Neuronal stem cell (in vitro differentiated cells): ENCODE data around the gene GRP.
A peak's percentile ranks its signal among the peaks of the same experiment; 100 is the strongest.

Experiments
- DNase-seq: peaks from one replicate; pipeline ENCODE4 v3.0.0-alpha.2; 2013; ENCODE audit warnings: low spot score
- H2AFZ ChIP-seq: one replicate; pipeline ENCODE4 v1.6.1; 2013; ENCODE audit warnings: mild to moderate bottlenecking, low read length, inconsistent platforms
- H2AK5ac ChIP-seq: 2 replicates; pipeline ENCODE4 v1.6.1; 2013; ENCODE audit warnings: low read depth, mild to moderate bottlenecking, inconsistent platforms, low read length, moderate library complexity, mixed read lengths
- H2BK120ac ChIP-seq: 2 replicates; pipeline ENCODE4 v1.6.1; 2013; ENCODE audit warnings: low read depth, mild to moderate bottlenecking, inconsistent platforms, low read length, moderate library complexity, mixed read lengths
- H2BK12ac ChIP-seq: one replicate; pipeline ENCODE4 v1.6.1; 2013; ENCODE audit warnings: low read length, inconsistent platforms
- H2BK15ac ChIP-seq: 2 replicates; pipeline ENCODE4 v1.6.1; 2013; ENCODE audit warnings: mild to moderate bottlenecking, low read length, inconsistent platforms, mixed read lengths
- H2BK5ac ChIP-seq: one replicate; pipeline ENCODE4 v1.6.1; 2013; ENCODE audit warnings: inconsistent platforms, mild to moderate bottlenecking, low read length, moderate library complexity
- H3K14ac ChIP-seq: one replicate; pipeline ENCODE4 v1.6.1; 2013; ENCODE audit warnings: low read length, inconsistent platforms
- H3K18ac ChIP-seq: 2 replicates; pipeline ENCODE4 v1.6.1; 2013; ENCODE audit warnings: low read length, inconsistent platforms
- H3K23ac ChIP-seq: 2 replicates; pipeline ENCODE4 v1.6.1; 2013; ENCODE audit warnings: low read depth, mild to moderate bottlenecking, mixed read lengths, low read length, inconsistent platforms; ENCODE audit not compliant: poor library complexity
- H3K27ac ChIP-seq: replicated peaks from 3 replicates; pipeline ENCODE4 v1.5.1; 2013; ENCODE audit warnings: low read length, inconsistent platforms
- H3K27me3 ChIP-seq, 3 experiments: 2 replicates each; pipeline ENCODE4 v1.6.1; 2013; ENCODE audit warnings: low read length in 3 of 3, mild to moderate bottlenecking in 2 of 3, inconsistent platforms in 1 of 3, low read depth in 1 of 3, mixed read lengths in 1 of 3, moderate library complexity in 1 of 3; ENCODE audit not compliant: control insufficient read depth in 3 of 3, insufficient read depth in 3 of 3
- H3K36me3 ChIP-seq, 2 donors: replicated peaks in 1 of 2; 2 replicates each; pipeline ENCODE4 v1.6.1; 2013; ENCODE audit warnings: low read length in 2 of 2; ENCODE audit not compliant: control insufficient read depth in 2 of 2, insufficient read depth in 2 of 2
- H3K4ac ChIP-seq: 2 replicates; pipeline ENCODE4 v1.6.1; 2013; ENCODE audit warnings: inconsistent platforms, mild to moderate bottlenecking, low read length, moderate library complexity
- H3K4me1 ChIP-seq, 2 donors: 1 replicate in 1 of 2; 2 replicates in 1 of 2; pipeline ENCODE4 v1.6.1; 2013; ENCODE audit warnings: low read length in 2 of 2, low read depth in 1 of 2; ENCODE audit not compliant: control insufficient read depth in 2 of 2, insufficient read depth in 1 of 2
- H3K4me2 ChIP-seq: one replicate; pipeline ENCODE4 v1.6.1; 2013; ENCODE audit warnings: mild to moderate bottlenecking, low read length, inconsistent platforms; ENCODE audit not compliant: insufficient read depth, poor library complexity, severe bottlenecking
- H3K4me3 ChIP-seq, 2 donors: 2 replicates each; pipeline ENCODE4 v1.5.1; 2013; ENCODE audit warnings: low read length in 2 of 2, mild to moderate bottlenecking in 2 of 2, inconsistent platforms in 1 of 2, moderate library complexity in 1 of 2
- H3K79me1 ChIP-seq: one replicate; pipeline ENCODE4 v1.6.1; 2013; ENCODE audit warnings: low read depth, mild to moderate bottlenecking, inconsistent platforms, low read length, moderate library complexity
- H3K9ac ChIP-seq: one replicate; pipeline ENCODE4 v1.6.1; 2013; ENCODE audit warnings: mild to moderate bottlenecking, low read depth, low read length, inconsistent platforms; ENCODE audit not compliant: poor library complexity
- H3K9me3 ChIP-seq, 2 donors: replicated peaks in 1 of 2; 2 replicates each; pipeline versions ENCODE3 to v1.6.1; 2013; ENCODE audit warnings: low read length in 2 of 2, mild to moderate bottlenecking in 2 of 2, inconsistent platforms in 1 of 2, low read depth in 1 of 2, mixed read lengths in 1 of 2, moderate library complexity in 1 of 2; ENCODE audit not compliant: control insufficient read depth in 2 of 2, insufficient read depth in 1 of 2
- H4K8ac ChIP-seq: one replicate; pipeline ENCODE4 v1.6.1; 2013; ENCODE audit warnings: low read depth, mild to moderate bottlenecking, inconsistent platforms, low read length, moderate library complexity
- H4K91ac ChIP-seq: one replicate; pipeline ENCODE4 v1.6.1; 2013; ENCODE audit warnings: low read length, low read depth, mild to moderate bottlenecking, inconsistent platforms; ENCODE audit not compliant: poor library complexity
- WGBS, 2 donors: extraction: QIAGEN DNeasy Blood & Tissue Kit; methylation state at CpG; one replicate each; pipeline ENCODE4 v1.1.7; 2013; ENCODE audit warnings: missing lambda C conversion rate in 2 of 2, mixed read lengths in 1 of 2; ENCODE audit not compliant: insufficient read length in 2 of 2, insufficient replicate concordance in 1 of 2; ENCODE audit errors: extremely low coverage in 2 of 2; 5-methylcytosine and 5-hydroxymethylcytosine counted together

GRP gene

GRCh38 chr18:59218018-59218417, 1.9 kb upstream of the GRP start:
- Histone ChIP-seq H3K18ac (no peak overlapping the region), H3K27me3 (peaks cover 15 to 84% (median 38%) of the 10 kb centered on the region in 3 experiments), H3K9me3 (no peaks in the 10 kb centered on the region), H3K4me3 (no peak overlapping the region), H3K27ac (no peak overlapping the region), H3K4me1 (peaks cover 0 to 7% of the 10 kb centered on the region in 2 donors), H4K91ac (no peak overlapping the region), H2BK12ac (no peak overlapping the region), H3K4ac (no peak overlapping the region), H4K8ac (no peak overlapping the region), H2BK15ac (no peak overlapping the region), H2AFZ (no peak overlapping the region), H3K36me3 (no peaks in the 10 kb centered on the region), H2BK5ac (no peak overlapping the region), H3K9ac (no peak overlapping the region), H3K4me2 (no peak overlapping the region), H3K79me1 (no peaks in the 10 kb centered on the region), H3K14ac (no peak overlapping the region), H2AK5ac (no peak overlapping the region), H3K23ac (no peak overlapping the region), H2BK120ac (no peak overlapping the region)
- WGBS, 2 donors, result no CpG with 5 or more reads among the region's 6 CpGs
- DNase-seq, result no peak

DNA sequence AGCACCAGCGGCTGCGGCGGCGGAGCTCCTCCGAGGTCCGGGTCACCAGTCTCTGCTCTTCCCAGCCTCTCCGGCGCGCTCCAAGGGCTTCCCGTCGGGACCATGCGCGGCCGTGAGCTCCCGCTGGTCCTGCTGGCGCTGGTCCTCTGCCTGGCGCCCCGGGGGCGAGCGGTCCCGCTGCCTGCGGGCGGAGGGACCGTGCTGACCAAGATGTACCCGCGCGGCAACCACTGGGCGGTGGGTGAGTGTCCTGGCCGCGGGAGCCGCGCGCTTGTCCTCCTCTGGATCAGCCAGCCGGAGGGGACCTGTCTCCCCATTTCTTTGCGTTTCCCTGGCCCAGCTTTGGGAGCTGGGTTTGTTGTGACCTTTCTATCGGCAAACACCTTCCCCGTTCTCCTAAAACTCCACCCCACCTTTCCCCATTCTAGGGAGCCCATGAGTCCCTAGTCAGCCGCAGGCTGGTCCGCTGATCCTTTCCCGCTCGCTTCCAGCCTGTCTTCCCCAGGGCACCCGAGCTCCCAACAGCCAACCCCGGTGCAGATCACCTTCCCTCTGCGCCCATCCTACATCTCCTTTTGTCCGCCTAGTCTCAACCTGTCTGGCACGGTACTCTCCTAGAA, 316 bp downstream of the GRP start:
- no peak for DNase-seq
- Histone ChIP-seq H2BK15ac (no peak overlapping the region), H3K18ac (peak overlapping the region; percentile 73), H2BK120ac (no peak overlapping the region), H4K91ac (no peak overlapping the region), H2BK12ac (no peak overlapping the region), H2AFZ (peak overlapping the region; percentile 64), H3K14ac (peak overlapping the region; percentile 14), H3K4ac (no peak overlapping the region), H2BK5ac (no peak overlapping the region), H3K9me3 (no peaks in the 10 kb centered on the region), H4K8ac (no peak overlapping the region), H3K4me3 (peak overlapping the region in 1 of 2 donors; percentile 77), H3K4me1 (peaks cover 0 to 7% of the 10 kb centered on the region in 2 donors), H3K79me1 (no peaks in the 10 kb centered on the region), H3K27me3 (peaks cover 15 to 95% (median 42%) of the 10 kb centered on the region in 3 experiments), H3K27ac (no peak overlapping the region), H3K23ac (no peak overlapping the region), H2AK5ac (peak overlapping the region; percentile 8), H3K4me2 (peak overlapping the region; percentile 94), H3K9ac (peak overlapping the region; percentile 86), H3K36me3 (no peaks in the 10 kb centered on the region)
- no CpG with 5 or more reads among the region's 46 CpGs for WGBS, 2 donors

- Histone ChIP-seq H2BK5ac (no peak overlapping the region), H3K4me3 (peak overlapping the region in 1 of 2 donors; percentile 77), H2BK12ac (peak overlapping the region; percentile 52), H3K9me3 (no peaks in the 10 kb centered on the region), H2AFZ (peak overlapping the region; percentile 64), H3K4me1 (peaks cover 0 to 7% of the 10 kb centered on the region in 2 donors), H3K4ac (no peak overlapping the region), H4K8ac (no peak overlapping the region), H3K4me2 (peak overlapping the region; percentile 94), H4K91ac (no peak overlapping the region), H3K27ac (no peak overlapping the region), H3K36me3 (no peaks in the 10 kb centered on the region), H2BK15ac (no peak overlapping the region), H3K18ac (peak overlapping the region; percentile 77), H3K27me3 (peaks cover 15 to 95% (median 42%) of the 10 kb centered on the region in 3 experiments), H3K79me1 (no peaks in the 10 kb centered on the region), H2AK5ac (peak overlapping the region; percentile 8), H3K14ac (peak overlapping the region; percentile 83), H3K23ac (peak overlapping the region; percentile 44), H3K9ac (peak overlapping the region; percentile 75), H2BK120ac (no peak overlapping the region)
- no peak for DNase-seq
- WGBS, 2 donors, result no CpG with 5 or more reads among the region's 47 CpGs
Measured at GRCh38 chr18:59220784-59221765, 1.1 kb downstream of the GRP start.

- H3K4me3 ChIP-seq, result no peak overlapping the region
- no peak overlapping the region for H3K14ac ChIP-seq
- H3K9ac ChIP-seq, result no peak overlapping the region
- no peaks in the 10 kb centered on the region for H3K9me3 ChIP-seq
- DNase-seq, result no peak
- H3K23ac ChIP-seq, result no peak overlapping the region
- H2AK5ac ChIP-seq, result no peak overlapping the region
- no peaks in the 10 kb centered on the region for H3K36me3 ChIP-seq
- no peak overlapping the region for H2BK15ac ChIP-seq
- peaks cover 15 to 90% (median 42%) of the 10 kb centered on the region in 3 experiments for H3K27me3 ChIP-seq
- no peak overlapping the region for H3K27ac ChIP-seq
- H2BK12ac ChIP-seq, result no peak overlapping the region
- H2BK120ac ChIP-seq, result no peak overlapping the region
- H2AFZ ChIP-seq, result no peak overlapping the region
- no peak overlapping the region for H3K4me2 ChIP-seq
- H3K18ac ChIP-seq, result no peak overlapping the region
- no peak overlapping the region for H2BK5ac ChIP-seq
- H3K4me1 ChIP-seq, result peaks cover 0 to 7% of the 10 kb centered on the region in 2 donors
- no peak overlapping the region for H4K8ac ChIP-seq
- no CpG with 5 or more reads among the region's 2 CpGs for WGBS, 2 donors
- H3K79me1 ChIP-seq, result no peaks in the 10 kb centered on the region
- H3K4ac ChIP-seq, result no peak overlapping the region
- no peak overlapping the region for H4K91ac ChIP-seq
Measured at GRCh38 chr18:59222341-59222740, 2.4 kb downstream of the GRP start.
